ENCODE measurements around the gene RBM18.

The RBM18 gene

GRCh38 chr9:122256206-122256605 is 8.4 kb downstream of the RBM18 start:
- DNase-seq, result no peak

DNA sequence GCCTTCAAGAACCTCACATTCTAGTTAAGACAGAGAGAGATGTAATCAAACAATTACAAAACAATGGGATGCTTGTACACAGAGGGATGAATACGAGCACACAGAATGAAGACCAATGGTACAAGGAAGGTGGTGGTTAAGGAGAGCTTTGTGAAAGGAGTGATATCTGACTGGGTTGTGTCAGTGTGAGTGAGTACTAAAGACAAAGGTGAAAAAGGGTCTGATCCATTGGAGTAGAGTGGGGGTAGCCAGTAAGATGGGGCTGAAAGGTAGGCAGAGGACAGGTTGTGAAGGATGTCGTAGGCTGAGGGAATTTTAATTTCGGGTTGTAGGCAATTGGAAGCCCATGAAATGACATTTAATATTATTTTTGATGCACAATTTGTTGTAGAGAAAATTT is 9.9 kb downstream of the RBM18 start:
- no peak for DNase-seq

DNA sequence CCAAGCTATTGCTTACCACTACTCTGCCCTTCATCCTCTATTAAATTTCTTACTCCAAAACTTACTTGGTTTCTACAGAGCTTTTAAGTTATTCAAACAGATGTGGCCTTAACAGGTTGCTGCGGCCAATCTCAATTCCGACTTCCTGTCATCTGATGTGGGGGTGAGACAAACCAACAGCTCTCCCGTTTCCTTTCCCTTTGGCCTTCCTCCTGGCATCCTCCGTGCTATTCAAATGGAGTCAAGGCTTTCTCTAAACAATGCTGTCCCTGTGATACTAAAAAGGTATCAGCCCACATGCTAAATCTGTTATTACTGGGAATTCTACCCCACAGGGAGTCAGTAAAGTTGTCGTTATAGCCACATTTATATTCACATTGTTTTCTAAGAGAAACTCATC is 11.8 kb downstream of the RBM18 start:
- no peak for DNase-seq

DNA sequence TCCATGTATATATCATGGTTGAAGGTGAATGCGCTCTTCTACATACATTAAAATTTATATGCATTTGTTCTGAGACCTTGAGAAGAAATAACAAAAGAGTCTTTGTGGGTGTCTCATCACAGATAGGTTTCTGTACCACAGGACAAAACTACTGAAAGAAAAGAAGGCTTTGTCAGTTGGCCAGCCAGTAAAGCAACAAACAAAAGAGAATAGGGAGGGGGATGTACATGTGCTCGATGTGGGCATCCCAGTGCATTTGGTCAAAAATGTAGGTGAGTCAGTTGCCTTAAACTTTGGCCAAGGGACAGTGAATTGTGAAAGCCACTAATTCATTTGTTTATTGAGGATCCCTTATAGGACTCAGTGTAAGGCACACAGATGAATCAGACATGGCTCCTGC is 13.3 kb downstream of the RBM18 start:
- DNase-seq, result no peak

- DNase-seq, result no peak
Measured at GRCh38 chr9:122248448-122248865, 16.2 kb downstream of the RBM18 start.

- DNase-seq, result no peak
Measured at GRCh38 chr9:122246666-122247065, 18.0 kb downstream of the RBM18 start.

DNA sequence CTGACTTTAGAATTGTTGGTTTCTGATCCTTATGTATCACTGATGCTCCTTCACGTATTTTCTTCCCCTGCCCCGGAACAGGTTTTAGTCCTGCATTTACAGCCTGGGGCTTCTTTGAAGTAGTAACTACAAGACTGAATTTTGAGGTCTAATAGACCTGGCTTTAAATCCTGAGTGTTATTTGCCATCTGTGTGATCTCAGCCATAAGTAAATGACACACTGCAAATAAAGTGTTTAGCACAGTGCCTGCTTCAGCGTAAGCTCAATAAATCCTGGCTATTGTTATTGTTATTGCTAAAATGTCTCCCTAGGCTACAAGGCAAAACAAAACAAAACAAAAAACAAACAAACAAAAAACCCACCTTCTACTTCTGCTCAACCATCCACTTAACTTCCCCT is 20.3 kb downstream of the RBM18 start:
- no peak for DNase-seq

- DNase-seq, result no peak
Measured at GRCh38 chr9:122239722-122240121, 24.9 kb downstream of the RBM18 start.

GRCh38 chr9:122236681-122237080 is 28.0 kb downstream of the RBM18 start:
- no peak for DNase-seq

DNA sequence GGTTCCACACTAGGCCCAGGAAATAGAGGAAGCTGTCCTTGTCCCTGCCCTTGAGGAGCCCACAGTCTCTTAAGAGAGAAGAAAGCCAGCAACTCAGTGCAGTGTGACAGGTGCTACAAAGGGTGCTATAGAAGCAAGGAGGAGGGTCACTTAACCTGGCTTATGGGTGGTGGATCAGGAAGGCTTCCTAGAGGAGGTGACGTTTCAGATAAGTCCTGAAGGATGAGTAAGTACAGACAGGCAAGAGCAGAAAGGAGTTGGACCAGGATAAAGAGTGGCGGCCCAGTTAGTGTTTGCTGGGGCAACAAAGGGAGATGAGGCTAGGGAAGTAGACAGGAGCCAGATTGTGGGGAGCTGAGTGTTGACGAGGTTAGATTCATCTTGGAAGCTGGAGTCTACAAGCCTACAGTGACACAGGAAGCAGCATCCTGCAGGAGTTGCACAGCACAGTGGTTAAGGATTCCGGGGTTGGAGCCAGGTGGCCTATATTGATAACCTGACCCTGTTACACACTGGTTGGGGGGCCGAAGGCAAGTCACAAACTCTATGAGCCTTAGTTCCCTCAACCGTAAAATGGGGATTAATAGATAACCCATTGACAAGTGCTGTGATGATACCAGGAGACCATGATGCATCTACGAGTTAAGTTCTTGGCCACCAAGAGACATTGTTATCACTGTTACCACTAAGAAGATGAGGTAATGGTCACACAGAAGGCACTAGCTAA is 30.5 kb downstream of the RBM18 start:
- no peak for DNase-seq

DNA sequence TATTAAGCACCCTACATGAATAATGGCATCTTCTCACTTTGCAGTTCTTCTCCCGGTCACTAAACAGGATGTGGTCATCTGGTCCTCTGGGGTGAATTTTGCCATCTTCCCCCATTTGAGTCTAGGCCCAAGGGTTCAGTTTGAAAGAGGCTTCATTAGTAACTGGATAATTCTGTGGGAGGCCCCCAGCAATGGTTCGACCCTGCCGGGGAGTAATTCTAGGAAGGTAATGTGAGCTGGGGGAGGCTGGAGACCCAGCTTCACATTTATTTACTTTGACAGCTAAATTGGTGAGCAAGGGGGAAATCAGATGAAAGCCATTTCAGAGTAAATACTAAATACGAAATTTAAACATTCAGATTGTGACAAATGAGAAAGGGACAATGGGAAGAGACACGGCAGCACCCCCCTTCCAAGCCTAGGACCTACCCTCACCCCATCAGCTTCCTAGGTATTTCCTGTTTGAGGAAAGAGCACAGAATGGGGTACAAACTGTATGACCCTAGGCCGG is 31.8 kb downstream of the RBM18 start:
- no peak for DNase-seq

GRCh38 chr9:122229485-122229837 is 35.2 kb downstream of the RBM18 start:
- no peak for DNase-seq

- DNase-seq, result no peak
Measured at GRCh38 chr9:122228568-122229484, 35.8 kb downstream of the RBM18 start, which contains the start of gene LHX6. TSS of gene LHX6 (minus strand) at chr9:122228957. CDS start at chr9:122228740, 217 bp downstream.

GRCh38 chr9:122228191-122228567 is 36.5 kb downstream of the RBM18 start:
- no peak for DNase-seq

- no peak for DNase-seq
Measured at GRCh38 chr9:122227575-122227900, 37.1 kb downstream of the RBM18 start.

DNA sequence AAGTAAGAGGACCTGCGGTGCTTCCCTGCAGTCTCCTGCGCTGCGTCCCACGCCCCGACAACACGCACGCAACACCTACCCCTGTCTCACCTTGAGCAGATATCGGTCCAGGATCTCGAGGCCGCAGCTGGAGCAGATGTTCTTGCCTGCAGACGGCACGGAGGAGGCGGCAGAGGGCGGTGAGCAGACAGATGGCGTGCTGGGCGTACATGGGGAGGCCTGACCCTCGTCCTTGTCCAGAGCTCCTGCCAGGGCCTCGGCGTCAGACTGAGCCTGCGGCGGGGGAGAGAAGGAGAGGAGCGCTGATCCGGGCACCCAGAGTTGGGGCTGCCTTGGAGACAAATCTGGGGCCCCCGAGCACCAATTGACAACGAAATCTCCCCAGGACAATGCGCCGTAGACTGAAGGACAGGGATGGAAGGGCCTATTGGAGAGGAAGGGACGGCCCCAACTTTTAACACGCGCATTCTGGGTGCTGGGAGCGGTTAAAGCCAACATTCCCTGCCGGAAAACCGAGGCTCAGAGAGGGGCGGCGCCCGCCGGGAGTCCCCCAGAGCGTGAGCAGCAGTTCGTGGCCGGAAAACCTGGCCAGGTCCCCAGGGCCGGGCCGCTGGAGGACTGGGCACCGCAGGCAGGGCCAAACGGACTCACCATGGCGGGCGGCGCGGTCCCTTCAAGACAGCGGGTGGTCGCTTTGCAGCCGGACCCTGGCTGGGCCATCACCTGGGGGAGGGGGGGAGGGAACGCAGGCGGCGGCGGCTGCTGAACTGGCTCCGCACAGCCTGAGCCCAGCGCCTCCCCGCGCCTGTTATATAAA is 37.7 kb downstream of the RBM18 start:
- DNase-seq, result no peak

- DNase-seq, result no peak
Measured at GRCh38 chr9:122226142-122226757, 38.4 kb downstream of the RBM18 start.

DNA sequence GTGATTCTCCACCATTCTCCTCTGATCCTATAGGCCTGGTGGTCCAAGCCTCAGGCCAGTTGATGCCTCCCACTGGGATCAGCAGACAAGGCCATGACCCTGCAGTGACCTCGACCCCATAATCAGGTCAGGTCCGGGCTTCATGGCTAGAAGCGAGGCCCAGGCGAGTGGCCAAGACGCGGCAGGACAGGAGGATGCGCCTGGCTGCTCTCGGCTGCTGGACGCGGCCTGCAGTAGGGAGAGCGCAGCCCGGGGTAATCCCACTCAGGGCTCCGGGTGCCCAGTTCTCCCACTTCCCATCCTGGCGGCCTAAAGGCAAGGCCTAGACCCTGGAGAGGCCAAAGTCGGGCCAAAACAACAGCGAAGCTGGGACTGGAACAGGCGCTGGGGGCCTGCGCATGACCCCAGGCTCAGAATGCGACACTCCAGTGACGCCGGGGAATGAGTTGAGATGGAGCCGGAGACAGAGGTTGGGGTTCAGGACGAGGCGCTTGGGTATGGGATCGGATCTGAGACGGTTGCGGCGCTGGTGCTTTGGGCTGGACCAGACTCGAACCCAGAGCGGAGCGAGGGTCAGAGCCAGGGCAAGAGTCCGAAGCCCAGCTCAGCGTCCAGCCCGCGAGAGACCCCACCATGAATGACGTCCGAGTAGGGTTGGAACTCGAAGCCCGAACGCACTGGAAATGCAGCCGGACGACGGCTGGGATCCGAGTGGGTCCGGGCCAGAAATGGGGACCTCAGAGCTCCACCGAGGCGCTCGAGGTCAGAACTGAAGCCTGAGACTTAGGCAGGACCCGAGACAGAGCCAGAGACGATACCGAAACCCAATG is 39.1 kb downstream of the RBM18 start:
- DNase-seq, result no peak

GRCh38 chr9:122223435-122223834 is 41.2 kb downstream of the RBM18 start:
- no peak for DNase-seq

GRCh38 chr9:122222791-122223190 is 41.8 kb downstream of the RBM18 start:
- DNase-seq, result peak; percentile 47 to 54

DNA sequence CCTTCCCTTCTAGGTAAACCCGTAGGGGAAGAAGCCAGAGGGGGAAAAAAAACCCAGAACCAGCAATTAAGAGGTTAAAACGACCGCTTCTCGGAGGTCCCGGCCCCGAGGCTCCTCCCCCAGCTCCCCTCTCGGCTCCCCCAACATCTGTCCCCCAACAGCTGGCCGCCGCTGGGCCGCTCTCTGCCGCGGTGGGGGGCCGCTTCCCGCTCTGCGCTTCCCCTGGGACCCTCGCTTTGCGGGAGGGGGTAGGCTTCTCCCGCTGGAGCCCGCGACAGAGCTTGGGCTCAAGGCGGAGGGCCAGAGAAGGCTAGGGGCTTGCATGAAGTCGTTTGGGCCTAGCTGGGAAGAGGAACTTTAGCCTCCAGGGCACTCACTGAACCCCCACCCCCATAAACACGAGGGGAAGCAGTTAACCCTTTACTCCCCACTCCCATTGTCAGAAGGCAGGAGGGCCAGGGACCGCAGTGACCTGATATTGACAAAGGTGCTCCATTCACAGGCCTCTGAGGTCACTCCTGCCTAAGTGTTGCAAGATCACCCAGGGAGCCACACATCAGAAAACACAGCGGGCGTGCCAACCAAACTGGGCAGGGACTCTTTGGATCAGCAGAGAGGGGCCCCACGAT is 43.3 kb downstream of the RBM18 start:
- no peak for DNase-seq

All from inflammatory macrophage treated with lipopolysaccharide for 1 hour (primary cell).